Keratinocyte (primary cell): Measurements from ENCODE around the gene PRKD1. TPM values are rescaled to one million over a fixed set of nuclear protein-coding genes. Genes with fewer than 3 reads are reported as not detected.

ENCODE experiments used
- DNase-seq: peaks from one replicate; pipeline ENCODE4 v3.0.0-alpha.2; 2011; ENCODE audit warnings: low read depth, missing footprints, low spot score
- FAIRE-seq: peaks from 2 replicates; lab custom pipeline; 2011; peaks lifted over from hg19 to GRCh38; lab: Jason Lieb, UNC
- H2AFZ ChIP-seq: 2 replicates; pipeline ENCODE4 v1.6.0; 2012; ENCODE audit warnings: low read length, control low read depth, inconsistent platforms; ENCODE audit not compliant: control insufficient read depth
- H3K27ac ChIP-seq: 2 replicates; pipeline ENCODE4 v1.5.1; 2011; ENCODE audit warnings: low read length; ENCODE audit not compliant: control insufficient read depth, insufficient read depth
- H3K27me3 ChIP-seq: 3 replicates; pipeline ENCODE4 v1.6.0; 2011; ENCODE audit warnings: low read length; ENCODE audit not compliant: control insufficient read depth, insufficient read depth; ENCODE audit errors: extremely low read depth
- H3K36me3 ChIP-seq, 2 experiments: 2 replicates in 1 of 2; 3 replicates in 1 of 2; pipeline ENCODE4 v1.5.1; 2011; ENCODE audit warnings: low read length in 2 of 2, mild to moderate bottlenecking in 1 of 2; ENCODE audit not compliant: control insufficient read depth in 2 of 2, insufficient read depth in 2 of 2; ENCODE audit errors: extremely low read depth in 1 of 2
- H3K4me1 ChIP-seq: 3 replicates; pipeline ENCODE4 v1.5.1; 2011; ENCODE audit warnings: low read length; ENCODE audit not compliant: control insufficient read depth, insufficient read depth; ENCODE audit errors: extremely low read depth
- H3K4me2 ChIP-seq: 3 replicates; pipeline ENCODE4 v1.6.0; 2011; ENCODE audit warnings: low read depth, low read length; ENCODE audit not compliant: control insufficient read depth, insufficient read depth; ENCODE audit errors: extremely low read depth
- H3K4me3 ChIP-seq, 3 experiments: fragments of 200-600 bp in 1 of 3; sonication (generic) in 1 of 3; 2 replicates in 2 of 3; 3 replicates in 1 of 3; pipeline ENCODE4 v1.5.1; 2011 to 2016; ENCODE audit warnings: low read length in 3 of 3, mild to moderate bottlenecking in 3 of 3, control low read depth in 2 of 3, inconsistent platforms in 1 of 3, low read depth in 1 of 3, mixed read lengths in 1 of 3, mixed run types in 1 of 3, moderate library complexity in 1 of 3; ENCODE audit not compliant: control insufficient read depth in 2 of 3, insufficient read depth in 2 of 3; ENCODE audit errors: extremely low read depth in 1 of 3
- H3K79me2 ChIP-seq: 2 replicates; pipeline ENCODE4 v1.6.0; 2012; ENCODE audit warnings: low read length; ENCODE audit not compliant: control insufficient read depth, insufficient read depth
- H3K9ac ChIP-seq: 3 replicates; pipeline ENCODE4 v1.6.0; 2011; ENCODE audit warnings: low read length; ENCODE audit not compliant: control insufficient read depth, insufficient read depth; ENCODE audit errors: extremely low read depth
- H3K9me1 ChIP-seq: 3 replicates; pipeline ENCODE4 v1.6.0; 2011; ENCODE audit warnings: low read length; ENCODE audit not compliant: control insufficient read depth, insufficient read depth; ENCODE audit errors: extremely low read depth
- H3K9me3 ChIP-seq: 2 replicates; pipeline ENCODE4 v1.5.1; 2012; ENCODE audit warnings: low read depth, low read length; ENCODE audit not compliant: control insufficient read depth
- H4K20me1 ChIP-seq: 3 replicates; pipeline ENCODE4 v1.6.0; 2011; ENCODE audit warnings: low read length; ENCODE audit not compliant: control insufficient read depth, insufficient read depth; ENCODE audit errors: extremely low read depth
- EZH2 ChIP-seq: IDR thresholded peaks from one replicate; pipeline ENCODE4 v1.6.1; 2012; ENCODE audit warnings: inconsistent platforms, mild to moderate bottlenecking, low read length, moderate library complexity
- dilution Hi-C: fragments of 300-500 bp; cut with MboI; formaldehyde crosslinking; loops from one replicate; pipeline ENCODE4 v1.7.0; 2020; ENCODE audit warnings: low sequenced_read_pairs; ENCODE audit not compliant: extremely low pct_ligation_motif_present
- polyA plus RNA-seq, 5 experiments: library from polyadenylated mRNA; depleted of rRNA in 3 of 5; stranded (reverse) in 3 of 5; stranded (forward) in 1 of 5; unstranded in 1 of 5; fragments of >200 nt; gene quantifications; 1 replicate in 1 of 5; 2 replicates in 3 of 5; 3 replicates in 1 of 5; pipeline versions ENCODE4 v1.2.1 to v1.2.3, GENCODE V29; 2011 to 2012; ENCODE audit warnings: missing spikeins in 2 of 5, low read depth in 1 of 5, low replicate concordance in 1 of 5
- TF ChIP-seq, protein P1 (sequence below), 3 experiments: IDR thresholded peaks in 1 of 3; conservative IDR thresholded peaks in 1 of 3; optimal IDR thresholded peaks in 1 of 3; 2 replicates in 2 of 3; 3 replicates in 1 of 3; pipeline versions ENCODE3 to v1.5.1; 2011; ENCODE audit warnings: low read length in 3 of 3, mild to moderate bottlenecking in 3 of 3, moderate library complexity in 2 of 3, control low read depth in 1 of 3, inconsistent platforms in 1 of 3; ENCODE audit not compliant: insufficient read depth in 2 of 3; ENCODE audit errors: extremely low read depth in 1 of 3

Gene PRKD1
- polyA plus RNA-seq, 1 donor (not counting 4 experiments of a cell fraction or from before 2014, with no cell fraction given), result 0.49 TPM

DNA sequence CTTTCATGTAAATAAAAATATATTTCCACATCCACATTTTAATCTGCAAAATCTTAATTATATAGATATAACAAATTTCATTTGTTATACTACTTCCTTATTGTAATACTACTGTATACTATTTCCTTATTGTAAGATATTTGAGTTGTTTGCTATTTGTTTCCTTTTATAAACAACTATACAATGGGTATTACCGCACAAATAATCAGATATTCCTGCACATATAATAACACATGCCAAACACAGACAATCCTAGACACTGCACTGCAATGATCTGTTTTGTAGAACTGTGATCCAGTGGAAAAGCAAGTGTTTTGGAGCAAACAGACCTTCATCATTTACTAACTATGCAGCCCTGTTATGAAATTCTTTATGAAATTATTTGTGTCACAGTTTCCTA is 30.5 kb downstream of the PRKD1 start:
- FAIRE-seq, result no peak
- H3K9me1 ChIP-seq, result no peaks in the 10 kb centered on the region
- dilution Hi-C loops, result no loop called here

GRCh38 chr14:29896354-29896821 is 31.3 kb downstream of the PRKD1 start:
- Histone ChIP-seq H3K79me2 (no peaks in the 10 kb centered on the region), H3K4me3 (no peak overlapping the region), H4K20me1 (no peaks in the 10 kb centered on the region), H3K4me1 (no peaks in the 10 kb centered on the region), H3K9ac (no peak overlapping the region), H3K9me1 (no peaks in the 10 kb centered on the region), H2AFZ (no peak overlapping the region), H3K27me3 (no peaks in the 10 kb centered on the region), H3K4me2 (no peak overlapping the region), H3K9me3 (no peaks in the 10 kb centered on the region), H3K27ac (no peak overlapping the region), H3K36me3 (no peaks in the 10 kb centered on the region)
- FAIRE-seq (no peak), DNase-seq (no peak)
- dilution Hi-C loops, result no loop called here
- no peak for TF ChIP-seq EZH2
- TF ChIP-seq, protein P1, sequence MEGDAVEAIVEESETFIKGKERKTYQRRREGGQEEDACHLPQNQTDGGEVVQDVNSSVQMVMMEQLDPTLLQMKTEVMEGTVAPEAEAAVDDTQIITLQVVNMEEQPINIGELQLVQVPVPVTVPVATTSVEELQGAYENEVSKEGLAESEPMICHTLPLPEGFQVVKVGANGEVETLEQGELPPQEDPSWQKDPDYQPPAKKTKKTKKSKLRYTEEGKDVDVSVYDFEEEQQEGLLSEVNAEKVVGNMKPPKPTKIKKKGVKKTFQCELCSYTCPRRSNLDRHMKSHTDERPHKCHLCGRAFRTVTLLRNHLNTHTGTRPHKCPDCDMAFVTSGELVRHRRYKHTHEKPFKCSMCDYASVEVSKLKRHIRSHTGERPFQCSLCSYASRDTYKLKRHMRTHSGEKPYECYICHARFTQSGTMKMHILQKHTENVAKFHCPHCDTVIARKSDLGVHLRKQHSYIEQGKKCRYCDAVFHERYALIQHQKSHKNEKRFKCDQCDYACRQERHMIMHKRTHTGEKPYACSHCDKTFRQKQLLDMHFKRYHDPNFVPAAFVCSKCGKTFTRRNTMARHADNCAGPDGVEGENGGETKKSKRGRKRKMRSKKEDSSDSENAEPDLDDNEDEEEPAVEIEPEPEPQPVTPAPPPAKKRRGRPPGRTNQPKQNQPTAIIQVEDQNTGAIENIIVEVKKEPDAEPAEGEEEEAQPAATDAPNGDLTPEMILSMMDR (optimal IDR thresholded peaks at IDR 0.05 in 1 of 3, IDR thresholded peaks at IDR 0.05 in 1 of 3, conservative IDR thresholded peaks at IDR 0.05 in 1 of 3; ENCODE audit: extremely low read depth in 1 of 3, insufficient read depth in 2 of 3, low read length in 3 of 3), result no peak

More for the DNA sequence above, 30.5 kb downstream of the PRKD1 start:
- Histone ChIP-seq H3K27me3 (no peaks in the 10 kb centered on the region), H3K36me3 (no peaks in the 10 kb centered on the region), H3K4me3 (no peak overlapping the region), H3K4me1 (no peaks in the 10 kb centered on the region), H3K9me3 (no peaks in the 10 kb centered on the region), H3K4me2 (no peak overlapping the region), H3K79me2 (no peaks in the 10 kb centered on the region), H4K20me1 (no peaks in the 10 kb centered on the region), H3K27ac (no peak overlapping the region), H2AFZ (no peak overlapping the region), H3K9ac (no peak overlapping the region)
- no peak for DNase-seq
- TF ChIP-seq EZH2, result no peak
- TF ChIP-seq, protein P1 (optimal IDR thresholded peaks at IDR 0.05 in 1 of 3, IDR thresholded peaks at IDR 0.05 in 1 of 3, conservative IDR thresholded peaks at IDR 0.05 in 1 of 3; ENCODE audit: extremely low read depth in 1 of 3, insufficient read depth in 2 of 3, low read length in 3 of 3), result no peak
